ENCODE data around the gene TNFRSF14. TPM values are rescaled to one million over a fixed set of nuclear protein-coding genes. Genes with fewer than 3 reads are reported as not detected.

The TNFRSF14 gene
- total RNA-seq, 1 donor = 127 TPM

DNA sequence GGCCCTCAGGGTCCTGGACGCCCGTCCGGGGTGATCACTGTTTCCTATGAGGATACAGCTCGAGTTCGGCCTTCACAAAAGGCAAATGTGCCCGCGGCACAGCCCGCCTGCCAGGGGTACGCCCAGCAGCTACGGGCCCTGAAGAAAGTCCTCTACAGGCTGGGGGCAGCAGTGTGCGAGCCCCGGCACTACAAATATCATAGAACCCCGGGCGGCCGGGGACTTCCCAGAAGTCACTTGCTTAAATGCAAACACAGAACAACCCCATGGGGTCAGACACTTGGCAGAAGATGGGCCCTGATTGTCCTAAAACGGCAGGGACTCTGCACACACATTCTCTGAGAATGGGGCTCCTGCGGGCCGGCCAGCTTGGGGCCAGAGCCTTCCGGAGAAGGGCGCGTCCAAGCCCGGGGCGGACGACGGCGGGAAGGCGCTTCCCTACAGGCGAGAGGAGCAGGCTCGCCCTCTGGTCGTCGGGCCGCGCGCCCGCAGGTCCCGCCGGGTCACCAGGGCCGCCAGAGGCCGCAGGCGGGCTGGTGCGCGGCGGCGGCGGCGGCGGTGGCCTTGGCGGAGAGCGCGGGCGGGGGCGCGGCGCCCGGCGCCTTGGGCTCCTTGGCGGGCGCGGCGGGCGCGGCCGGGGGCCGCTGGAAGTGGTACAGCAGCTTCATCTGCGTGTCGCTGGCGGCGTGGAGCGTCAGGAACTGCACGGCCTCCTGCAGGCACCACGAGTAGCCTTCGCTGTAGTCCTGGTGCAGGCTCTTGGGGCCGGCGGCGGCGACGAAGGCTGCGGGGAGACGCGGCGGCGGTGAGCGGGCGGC lies 27.0 kb upstream of the TNFRSF14 start:
- Histone ChIP-seq H3K4me1 (ENCODE audit: insufficient read depth, low read length) (peaks cover 43% of the 10 kb centered on the region), H3K9me3 (ENCODE audit: low read depth, low read length) (no peaks in the 10 kb centered on the region), H3K4me3 (ENCODE audit: low read length) (no peak overlapping the region), H3K27me3 (ENCODE audit: insufficient read depth, low read length) (peaks cover 25% of the 10 kb centered on the region)

DNA sequence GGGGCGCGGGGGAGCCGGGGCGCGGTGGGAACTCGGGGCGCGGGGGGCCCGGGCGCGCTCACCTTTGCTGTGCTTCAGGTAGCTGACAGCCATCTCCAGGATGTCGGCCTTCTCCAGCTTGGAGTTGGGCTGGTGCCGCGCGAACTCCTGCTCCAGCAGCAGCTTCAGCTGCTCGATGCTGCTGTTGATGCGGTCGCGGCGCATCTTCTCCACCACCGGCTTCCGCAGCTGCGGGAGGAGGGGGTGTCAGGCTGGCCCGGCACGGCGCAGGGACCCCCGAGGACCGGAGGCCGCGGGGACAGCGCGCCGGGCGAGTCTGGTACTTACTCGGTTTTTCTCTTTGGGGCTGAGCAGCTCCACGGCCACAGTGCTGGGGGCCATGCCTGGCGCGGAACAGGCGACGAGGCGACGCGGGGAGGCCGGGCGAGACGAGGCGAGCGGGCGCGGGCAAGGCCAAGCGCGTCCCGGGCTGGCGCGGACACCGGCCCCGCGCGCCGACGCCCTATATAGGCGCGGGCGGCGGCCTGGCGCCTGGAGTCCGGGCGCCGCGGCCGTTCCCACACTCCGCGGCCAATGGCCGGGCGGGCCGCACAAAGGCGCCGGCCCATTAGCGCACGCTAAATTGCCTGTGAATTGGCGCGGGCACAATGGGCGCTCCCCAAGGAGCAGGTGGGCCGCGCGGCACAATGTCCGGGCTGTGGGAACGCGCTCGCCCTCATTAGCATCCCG lies 26.2 kb upstream of the TNFRSF14 start, which contains the start of gene HES5:
Gene HES5 (minus strand): TSS at position 480 of the 729 bp plus-strand sequence. CDS start 99 bp downstream, at position 381.
- H3K4me1 ChIP-seq (ENCODE audit: insufficient read depth, low read length) = peaks cover 35% of the 10 kb centered on the region
- peaks cover 25% of the 10 kb centered on the region for H3K27me3 ChIP-seq (ENCODE audit: insufficient read depth, low read length)
- H3K9me3 ChIP-seq (ENCODE audit: low read depth, low read length) = no peaks in the 10 kb centered on the region
- H3K4me3 ChIP-seq (ENCODE audit: low read length) = no peak within 1 kb of the TSS

DNA sequence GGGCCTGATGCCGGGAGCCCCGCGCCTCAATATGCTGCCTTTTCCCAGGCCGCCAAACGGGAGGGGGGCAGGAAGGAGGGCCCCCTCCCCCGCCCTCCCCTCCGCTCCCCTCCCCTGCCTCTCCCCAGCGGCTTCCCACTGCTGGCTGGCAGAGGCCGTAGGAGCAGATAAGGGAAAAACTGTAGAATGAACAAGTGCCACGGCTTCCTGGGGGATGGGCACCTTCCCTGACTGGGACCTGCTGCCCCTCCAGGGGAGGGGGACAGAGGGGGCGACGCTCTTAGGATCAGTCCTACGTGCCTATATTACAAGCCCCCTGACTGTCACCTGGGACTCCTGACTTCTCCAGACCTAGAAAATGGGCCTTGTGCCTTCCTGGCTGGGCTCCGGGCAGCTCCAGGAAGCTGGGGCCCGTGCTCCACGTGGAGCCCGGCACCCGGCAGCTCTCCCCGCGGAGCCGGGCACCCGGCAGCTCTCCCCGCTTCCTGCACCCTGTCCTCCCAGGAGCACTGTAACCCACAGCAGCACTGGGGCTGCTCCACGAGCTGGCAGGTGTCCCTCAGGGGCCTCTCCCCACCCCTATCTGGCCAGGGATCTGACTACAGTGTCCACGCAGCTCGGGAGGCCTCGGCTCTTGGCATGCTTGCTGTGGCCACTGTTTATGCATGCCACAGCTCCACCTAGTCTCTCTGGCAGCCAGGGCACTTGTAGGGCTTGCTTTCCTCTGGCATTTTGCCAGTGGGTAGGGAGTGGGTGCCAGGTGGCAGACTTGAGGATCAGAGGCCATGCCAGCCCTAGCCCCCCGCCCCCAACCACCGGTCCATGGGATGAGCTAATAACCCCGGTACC lies 25.4 kb upstream of the TNFRSF14 start:
- Histone ChIP-seq H3K9me3 (ENCODE audit: low read depth, low read length) (no peaks in the 10 kb centered on the region), H3K4me3 (ENCODE audit: low read length) (no peak overlapping the region), H3K4me1 (ENCODE audit: insufficient read depth, low read length) (peaks cover 27% of the 10 kb centered on the region), H3K27me3 (ENCODE audit: insufficient read depth, low read length) (peaks cover 25% of the 10 kb centered on the region)

DNA sequence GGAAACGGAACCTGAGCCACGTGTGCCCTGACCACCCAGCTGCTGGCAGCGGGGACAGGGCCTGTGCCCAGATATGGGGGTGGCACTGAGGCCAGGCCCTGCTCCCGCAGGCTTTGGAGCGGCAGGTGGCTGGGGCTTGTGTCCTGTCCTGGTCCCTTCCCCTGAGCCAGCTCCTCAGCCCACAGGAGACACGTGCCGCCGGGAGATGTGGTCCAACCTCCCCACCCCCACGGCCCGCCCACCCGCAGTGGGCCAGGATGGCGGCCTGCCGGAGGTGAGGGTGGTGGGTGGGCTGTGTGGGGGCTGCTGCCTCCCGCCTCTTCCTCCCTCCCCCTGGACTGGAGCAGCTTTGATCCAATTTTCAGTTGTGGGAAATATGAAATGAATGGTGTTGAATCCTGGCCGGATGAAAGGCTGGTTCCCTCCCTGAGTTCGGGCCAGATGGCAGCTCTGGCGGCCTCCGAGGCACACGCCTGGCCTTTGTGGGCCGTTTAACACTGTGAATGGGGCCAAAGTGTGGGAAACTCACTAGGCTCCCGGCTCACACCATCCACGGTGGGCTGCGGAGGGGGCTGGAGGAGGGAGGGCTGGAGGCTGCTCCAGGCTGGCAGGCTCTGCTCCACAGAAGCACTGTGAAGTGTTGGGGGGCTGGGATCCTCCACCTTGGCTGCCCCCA lies 23.5 kb upstream of the TNFRSF14 start:
- no peak overlapping the region for H3K4me3 ChIP-seq (ENCODE audit: low read length)
- H3K9me3 ChIP-seq (ENCODE audit: low read depth, low read length) = no peaks in the 10 kb centered on the region
- H3K4me1 ChIP-seq (ENCODE audit: insufficient read depth, low read length) = peaks cover 20% of the 10 kb centered on the region
- H3K27me3 ChIP-seq (ENCODE audit: insufficient read depth, low read length) = peaks cover 25% of the 10 kb centered on the region

DNA sequence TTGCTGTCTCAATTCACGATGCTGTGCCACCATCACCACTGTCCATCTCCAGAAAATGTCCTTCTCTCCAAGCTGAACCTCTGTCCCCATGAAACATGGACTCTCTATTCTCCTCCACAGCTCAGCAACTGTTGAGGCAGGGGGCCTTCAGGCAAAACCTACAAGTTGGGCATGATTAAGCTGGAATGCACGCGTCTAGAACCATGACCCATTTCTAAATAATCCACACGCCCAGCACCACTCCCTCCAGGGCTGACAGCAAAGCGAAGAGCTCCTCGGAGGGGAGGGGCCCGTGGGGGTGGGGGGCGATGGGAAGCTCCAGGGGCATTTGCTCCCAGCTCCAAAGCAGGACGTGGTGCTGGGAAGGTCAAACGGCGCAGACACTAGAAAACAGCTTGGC lies 22.8 kb upstream of the TNFRSF14 start:
- H3K9me3 ChIP-seq (ENCODE audit: low read depth, low read length) = no peaks in the 10 kb centered on the region
- H3K4me3 ChIP-seq (ENCODE audit: low read length) = no peak overlapping the region
- H3K4me1 ChIP-seq (ENCODE audit: insufficient read depth, low read length) = peaks cover 20% of the 10 kb centered on the region
- peaks cover 19% of the 10 kb centered on the region for H3K27me3 ChIP-seq (ENCODE audit: insufficient read depth, low read length)

DNA sequence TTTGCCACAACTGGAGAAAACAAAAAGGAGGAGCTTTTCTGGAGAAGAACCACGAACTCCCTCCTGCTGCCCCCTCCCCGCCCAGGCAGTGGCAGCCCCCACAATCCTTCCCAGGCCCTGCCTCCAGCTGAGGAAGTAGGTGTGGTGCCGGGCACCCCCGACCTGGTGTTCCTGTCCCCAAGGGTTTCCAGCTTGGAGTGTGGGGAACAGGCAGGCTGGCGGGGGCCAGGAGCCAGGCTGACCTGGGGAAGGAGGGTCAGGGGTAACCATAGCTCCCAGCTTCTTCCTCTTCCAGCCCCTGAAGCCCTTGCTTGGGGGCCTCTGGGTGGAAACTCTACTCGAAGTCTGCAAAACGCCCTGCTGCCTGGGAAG lies 21.9 kb upstream of the TNFRSF14 start:
- Histone ChIP-seq H3K9me3 (ENCODE audit: low read depth, low read length) (no peaks in the 10 kb centered on the region), H3K4me3 (ENCODE audit: low read length) (no peak overlapping the region), H3K27me3 (ENCODE audit: insufficient read depth, low read length) (peaks cover 12% of the 10 kb centered on the region), H3K4me1 (ENCODE audit: insufficient read depth, low read length) (peaks cover 12% of the 10 kb centered on the region)

DNA sequence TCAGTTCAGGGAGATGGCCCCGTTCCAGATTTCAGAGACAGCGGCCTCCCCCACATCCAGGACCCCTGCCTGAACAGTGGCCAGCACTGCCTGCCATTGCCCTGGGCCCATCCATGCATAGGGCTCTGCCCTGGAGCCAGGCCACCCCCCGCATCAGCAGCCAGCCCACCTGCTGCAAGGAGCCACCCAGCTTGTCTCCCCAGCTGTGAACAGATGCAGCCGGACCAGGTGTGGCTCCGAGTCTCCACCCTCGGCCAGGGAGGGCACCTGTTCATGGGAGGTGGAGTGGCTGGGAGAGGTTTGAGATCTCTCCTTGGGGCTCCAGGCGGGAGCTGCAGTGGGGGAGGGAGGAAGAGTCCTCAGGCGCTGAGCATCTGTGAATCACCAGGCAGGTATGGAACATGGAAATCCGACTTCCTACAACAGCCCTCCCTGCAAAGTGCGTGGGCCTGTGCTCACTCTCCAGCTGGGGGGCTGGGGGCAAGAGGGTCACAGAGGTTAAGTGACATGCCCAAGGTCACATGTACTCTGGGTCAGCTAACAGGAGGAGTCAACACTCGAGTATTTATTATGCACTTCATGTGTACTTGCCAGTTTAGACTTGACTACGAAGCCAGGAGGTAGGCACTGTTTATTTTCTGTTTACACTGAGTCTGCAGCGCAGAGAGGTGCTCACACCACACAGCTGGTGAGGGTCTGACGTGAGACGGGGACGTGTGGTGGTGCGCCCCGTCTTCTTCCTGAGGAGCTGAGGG lies 21.3 kb upstream of the TNFRSF14 start:
- peaks cover 11% of the 10 kb centered on the region for H3K4me1 ChIP-seq (ENCODE audit: insufficient read depth, low read length)
- H3K4me3 ChIP-seq (ENCODE audit: low read length) = no peak overlapping the region
- peaks cover 12% of the 10 kb centered on the region for H3K27me3 ChIP-seq (ENCODE audit: insufficient read depth, low read length)
- no peaks in the 10 kb centered on the region for H3K9me3 ChIP-seq (ENCODE audit: low read depth, low read length)

DNA sequence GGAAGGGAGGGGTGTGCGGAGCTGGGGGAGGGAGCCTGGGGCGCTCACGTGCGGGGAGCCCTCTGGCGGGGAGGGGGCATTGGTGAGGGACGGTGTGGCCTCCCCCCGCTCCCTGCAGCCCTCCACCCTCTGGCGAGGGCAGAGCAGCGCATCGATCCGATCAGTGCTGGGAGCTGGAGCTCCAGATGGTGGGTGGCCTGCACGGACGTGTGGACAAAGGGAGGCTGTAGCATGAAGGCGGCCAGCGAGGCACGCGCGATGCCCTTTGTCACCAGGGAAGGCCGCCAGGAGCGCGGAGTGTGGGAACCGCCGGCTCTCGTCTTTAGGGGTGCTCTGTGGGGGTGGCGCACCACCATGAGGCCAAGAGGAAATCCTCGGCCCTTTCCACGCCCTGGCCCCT lies 20.7 kb upstream of the TNFRSF14 start:
- H3K4me1 ChIP-seq (ENCODE audit: insufficient read depth, low read length) = peaks cover 8% of the 10 kb centered on the region
- peaks cover 16% of the 10 kb centered on the region for H3K27me3 ChIP-seq (ENCODE audit: insufficient read depth, low read length)
- no peaks in the 10 kb centered on the region for H3K9me3 ChIP-seq (ENCODE audit: low read depth, low read length)
- no peak overlapping the region for H3K4me3 ChIP-seq (ENCODE audit: low read length)

DNA sequence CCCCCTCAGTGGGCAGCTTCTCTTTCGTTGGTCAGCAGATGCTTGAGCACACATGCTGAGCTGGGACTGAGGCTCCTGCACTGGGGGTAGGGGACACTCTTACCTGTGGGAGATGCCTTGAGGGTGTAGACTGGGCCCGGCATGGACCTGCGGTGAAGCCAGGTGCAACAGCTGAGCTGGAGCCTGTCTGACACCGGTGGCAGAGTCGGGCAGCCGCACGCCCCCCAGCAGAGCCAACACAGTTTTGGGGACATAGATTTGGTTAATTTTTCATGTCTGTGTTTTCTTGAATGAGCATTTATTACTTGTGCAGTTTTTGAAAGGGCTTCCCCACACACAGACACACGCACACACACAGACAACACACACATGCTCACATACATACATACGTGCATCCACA lies 20.2 kb upstream of the TNFRSF14 start:
- H3K9me3 ChIP-seq (ENCODE audit: low read depth, low read length) = no peaks in the 10 kb centered on the region
- H3K4me1 ChIP-seq (ENCODE audit: insufficient read depth, low read length) = peaks cover 3% of the 10 kb centered on the region
- H3K4me3 ChIP-seq (ENCODE audit: low read length) = no peak overlapping the region
- peaks cover 12% of the 10 kb centered on the region for H3K27me3 ChIP-seq (ENCODE audit: insufficient read depth, low read length)

DNA sequence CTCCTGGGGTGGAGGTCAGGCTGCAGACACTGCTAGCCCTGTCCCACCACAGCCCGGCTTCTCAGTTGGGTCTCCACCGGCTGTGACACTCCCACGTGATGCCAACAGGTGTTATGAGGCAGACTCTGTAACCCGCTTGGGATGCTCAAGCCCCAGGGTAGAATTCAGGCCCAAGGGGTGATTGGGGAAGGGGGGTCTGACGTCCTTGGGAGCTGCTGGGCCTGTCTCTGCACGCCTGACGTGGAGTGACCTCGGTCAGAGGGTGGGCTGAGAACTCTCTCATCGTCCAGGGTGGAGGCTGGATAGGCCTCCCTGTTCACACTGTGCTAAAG lies 18.4 kb upstream of the TNFRSF14 start:
- H3K27me3 ChIP-seq (ENCODE audit: insufficient read depth, low read length) = peaks cover 7% of the 10 kb centered on the region
- no peak overlapping the region for H3K4me3 ChIP-seq (ENCODE audit: low read length)
- no peaks in the 10 kb centered on the region for H3K9me3 ChIP-seq (ENCODE audit: low read depth, low read length)
- H3K4me1 ChIP-seq (ENCODE audit: insufficient read depth, low read length) = peaks cover 5% of the 10 kb centered on the region

DNA sequence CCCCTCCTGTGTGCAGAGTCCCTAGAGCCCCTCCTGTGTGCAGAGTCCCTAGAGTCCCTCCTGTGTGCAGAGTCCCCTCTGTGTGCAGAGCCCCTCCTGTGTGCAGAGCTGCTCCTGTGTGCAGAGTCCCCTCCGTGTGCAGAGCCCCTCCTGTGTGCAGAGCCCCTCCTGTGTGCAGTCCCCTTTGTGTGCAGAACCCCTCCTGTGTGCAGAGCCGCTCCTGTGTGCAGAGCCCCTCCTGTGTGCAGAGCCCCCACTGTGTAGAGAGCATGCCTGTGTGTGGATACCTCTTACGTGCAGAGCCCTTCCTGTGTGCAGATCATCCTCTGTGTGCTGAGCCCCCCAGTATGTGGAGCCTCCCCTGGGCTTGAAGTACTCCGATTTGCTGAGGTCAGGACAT lies 17.8 kb upstream of the TNFRSF14 start:
- Histone ChIP-seq H3K9me3 (ENCODE audit: low read depth, low read length) (no peaks in the 10 kb centered on the region), H3K4me1 (ENCODE audit: insufficient read depth, low read length) (peaks cover 5% of the 10 kb centered on the region), H3K27me3 (ENCODE audit: insufficient read depth, low read length) (peaks cover 7% of the 10 kb centered on the region), H3K4me3 (ENCODE audit: low read length) (no peak overlapping the region)

DNA sequence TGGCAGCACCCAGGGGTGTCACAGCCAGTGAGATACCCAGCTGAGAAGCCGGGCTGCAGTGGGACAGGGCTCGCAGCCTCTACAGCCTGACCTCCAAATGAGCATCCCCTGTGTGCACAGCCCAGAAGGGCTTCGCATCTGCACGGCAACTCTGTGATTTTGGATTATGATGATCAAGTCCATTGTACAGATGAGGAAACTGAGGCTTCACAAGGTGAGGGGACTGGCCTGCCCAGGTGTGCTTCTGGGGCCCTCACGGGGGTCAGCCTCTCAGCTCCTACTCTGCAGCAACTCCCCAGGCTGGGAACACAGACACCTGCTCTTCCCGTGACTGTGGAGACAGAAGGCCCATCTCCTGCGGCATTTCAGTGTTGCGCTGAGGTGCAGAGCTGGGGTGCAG lies 17.3 kb upstream of the TNFRSF14 start:
- Histone ChIP-seq H3K9me3 (ENCODE audit: low read depth, low read length) (no peaks in the 10 kb centered on the region), H3K27me3 (ENCODE audit: insufficient read depth, low read length) (peaks cover 7% of the 10 kb centered on the region), H3K4me1 (ENCODE audit: insufficient read depth, low read length) (peaks cover 10% of the 10 kb centered on the region), H3K4me3 (ENCODE audit: low read length) (no peak overlapping the region)

DNA sequence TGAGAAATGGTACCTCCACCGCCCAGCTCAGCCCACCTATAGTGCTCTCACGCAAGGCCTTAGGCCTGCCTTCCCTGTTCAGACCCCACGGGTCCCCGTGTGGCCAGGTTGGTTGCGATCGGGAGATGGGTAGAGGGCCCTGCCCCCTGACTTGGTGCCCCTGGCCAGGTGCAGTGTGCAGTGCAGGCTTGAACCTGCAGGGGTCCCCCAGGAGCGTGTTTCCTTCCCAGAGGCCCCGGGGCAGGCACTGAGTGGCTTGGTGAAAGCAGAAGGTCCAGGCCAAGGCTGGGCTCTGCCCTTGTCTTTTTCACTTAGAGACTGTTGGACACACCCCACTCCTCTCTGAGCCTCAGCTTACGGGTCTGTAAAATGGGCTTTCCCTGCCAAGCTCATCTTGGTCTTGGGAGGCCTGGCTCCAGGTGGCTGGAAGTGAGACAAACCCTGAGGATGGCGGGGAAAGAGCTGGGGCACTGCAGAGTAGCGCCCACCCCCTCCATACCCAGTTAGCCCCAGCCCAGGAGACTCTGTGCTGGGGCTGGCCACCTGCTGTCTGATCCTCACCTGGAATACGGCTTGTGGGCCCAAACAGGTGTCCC lies 16.8 kb upstream of the TNFRSF14 start:
- Histone ChIP-seq H3K27me3 (ENCODE audit: insufficient read depth, low read length) (peaks cover 7% of the 10 kb centered on the region), H3K9me3 (ENCODE audit: low read depth, low read length) (no peaks in the 10 kb centered on the region), H3K4me3 (ENCODE audit: low read length) (no peak overlapping the region), H3K4me1 (ENCODE audit: insufficient read depth, low read length) (peaks cover 12% of the 10 kb centered on the region)

Data from mononuclear cell (primary cell).